GM21515 (cell line): ENCODE data around the gene TRAK1.
"Not testable (repeated sequence)": the region's sequence is repeated elsewhere in the genome, so short reads cannot be mapped to it uniquely, and the experiment has no call there.

Experiments used
- ATAC-seq: cut with Tn5 transposase; IDR thresholded peaks from one replicate; pipeline ENCODE4 v1.9.1; 2021; ENCODE audit not compliant: unreplicated experiment

TRAK1 gene

DNA sequence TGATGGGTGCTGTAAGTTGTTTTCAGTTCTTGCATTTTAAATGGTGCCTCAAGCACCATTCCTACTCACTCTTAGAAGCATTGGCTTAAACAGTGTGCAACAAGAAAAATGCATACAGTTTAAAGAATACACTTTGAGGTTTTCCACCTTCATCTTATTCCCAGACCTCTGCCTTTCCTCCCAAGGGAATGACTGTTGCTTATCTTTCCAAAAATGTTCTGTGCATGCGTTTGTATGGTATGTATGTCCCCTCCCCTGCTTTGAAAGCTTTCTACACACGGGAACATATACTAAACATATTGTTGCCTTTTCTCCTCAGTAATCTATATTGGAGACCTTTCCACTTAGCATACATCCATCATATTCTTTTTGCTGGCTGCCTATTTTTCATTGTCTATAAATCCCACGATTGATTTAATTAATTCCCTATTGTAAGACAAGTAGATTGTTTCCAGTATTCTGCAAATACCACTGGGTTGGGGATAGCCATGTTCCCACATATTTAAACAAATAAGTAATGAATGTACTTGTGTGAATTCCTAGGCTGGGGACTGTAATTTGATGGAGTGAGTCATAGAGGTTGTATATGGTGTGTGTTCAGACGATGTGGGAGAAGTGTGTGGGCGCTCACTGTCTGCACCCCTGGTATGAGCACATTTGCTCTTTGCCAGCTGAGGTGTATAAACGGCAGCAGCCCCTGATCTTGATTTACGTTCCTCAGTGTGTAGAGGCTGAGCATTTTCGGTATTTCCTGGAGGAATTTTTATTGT lies 5.8 kb downstream of the TRAK1 start:
- no peak for ATAC-seq

DNA sequence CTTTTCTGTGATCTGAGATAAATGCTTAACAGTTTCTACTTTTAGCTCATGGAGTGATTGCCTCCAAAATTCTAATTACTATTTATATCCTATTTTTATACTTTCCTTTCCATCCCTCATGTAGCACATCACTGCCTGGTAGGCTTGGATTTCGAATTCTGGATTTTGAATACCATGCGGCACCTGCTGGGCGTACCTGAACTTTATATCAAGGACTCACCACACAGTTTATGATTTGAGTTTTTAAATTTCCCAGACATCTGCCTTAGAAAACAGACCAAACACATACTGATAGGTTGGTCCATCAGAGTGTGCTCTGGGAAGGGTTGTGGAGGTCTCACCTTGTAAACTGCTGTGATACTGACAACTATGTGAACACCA lies 6.4 kb downstream of the TRAK1 start:
- ATAC-seq, result no peak

DNA sequence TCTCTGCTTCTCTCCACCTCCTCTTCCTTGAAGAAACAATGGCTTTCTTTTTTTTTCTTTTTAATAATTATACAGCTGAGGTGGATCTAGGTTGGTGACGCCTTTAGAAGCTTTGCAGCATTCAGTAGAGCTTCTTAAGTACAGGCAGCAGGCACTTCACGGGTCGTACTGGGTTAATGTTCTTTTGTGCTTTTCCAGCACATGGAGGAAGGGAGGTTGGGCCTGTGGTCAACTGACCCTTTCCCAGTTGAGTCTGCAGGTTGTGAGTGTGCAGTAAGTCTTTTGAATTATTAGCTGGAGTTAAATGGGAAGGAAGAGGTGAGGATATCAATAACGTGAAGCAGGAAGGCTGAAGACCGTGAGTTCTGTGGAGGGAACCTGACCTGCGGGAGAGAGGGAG lies 7.0 kb downstream of the TRAK1 start:
- no peak for ATAC-seq

GRCh38 chr3:42099020-42099765 lies 8.0 kb downstream of the TRAK1 start:
- no peak for ATAC-seq

GRCh38 chr3:42101048-42101447 lies 9.9 kb downstream of the TRAK1 start:
- ATAC-seq, result no peak

- ATAC-seq, result no peak
Observed at GRCh38 chr3:42101481-42101880, 10.3 kb downstream of the TRAK1 start.

GRCh38 chr3:42102571-42102970 lies 11.4 kb downstream of the TRAK1 start:
- ATAC-seq, result no peak

DNA sequence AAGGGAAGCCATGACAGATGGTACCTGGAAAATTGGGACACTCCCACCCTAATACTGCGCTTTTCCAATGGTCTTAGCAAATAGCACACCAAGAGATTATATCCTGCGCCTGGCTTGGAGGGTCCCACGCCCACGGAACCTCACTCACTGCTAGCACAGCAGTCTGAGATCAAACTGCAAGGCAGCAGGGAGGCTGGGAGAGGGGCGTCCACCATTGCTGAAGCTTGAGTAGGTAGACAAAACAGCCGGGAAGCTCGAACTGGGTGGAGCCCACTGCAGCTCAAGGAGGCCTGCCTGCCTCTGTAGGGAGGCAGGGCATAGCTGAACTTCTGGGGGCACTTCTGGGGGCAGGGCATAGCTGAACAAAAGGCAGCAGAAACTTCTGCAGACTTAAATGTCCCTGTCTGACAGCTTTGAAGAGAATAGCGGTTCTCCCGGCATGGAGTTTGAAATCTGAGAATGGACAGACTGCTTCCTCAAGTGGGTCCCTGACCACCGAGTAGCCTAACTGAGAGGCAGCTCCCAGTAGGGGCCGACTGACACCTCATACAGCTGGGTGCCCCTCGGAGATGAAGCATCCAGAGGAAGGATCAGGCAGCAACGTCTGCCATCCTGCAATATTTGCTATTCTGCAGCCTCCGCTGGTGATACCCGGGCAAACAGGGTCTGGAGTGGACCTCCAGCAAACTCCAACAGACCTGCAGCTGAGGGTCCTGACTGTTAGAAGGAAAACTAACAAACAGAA lies 12.9 kb downstream of the TRAK1 start:
- ATAC-seq, result not testable (repeated sequence)

DNA sequence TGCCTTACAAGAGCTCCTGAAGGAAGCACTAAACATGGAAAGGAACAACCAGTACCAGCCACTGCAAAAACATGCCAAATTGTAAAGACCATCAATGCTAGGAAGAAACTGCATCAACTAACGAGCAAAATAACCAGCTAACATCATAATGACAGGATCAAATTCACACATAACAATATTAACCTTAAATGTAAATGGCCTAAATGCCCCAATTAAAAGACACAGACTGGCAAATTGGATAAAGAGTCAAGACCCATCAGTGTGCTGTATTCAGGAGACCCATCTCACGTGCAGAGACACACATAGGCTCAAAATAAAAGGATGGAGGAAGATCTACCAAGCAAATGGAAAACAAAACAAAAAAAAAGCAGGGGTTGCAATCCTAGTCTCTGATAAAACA lies 14.8 kb downstream of the TRAK1 start:
- ATAC-seq, result not testable (repeated sequence)

DNA sequence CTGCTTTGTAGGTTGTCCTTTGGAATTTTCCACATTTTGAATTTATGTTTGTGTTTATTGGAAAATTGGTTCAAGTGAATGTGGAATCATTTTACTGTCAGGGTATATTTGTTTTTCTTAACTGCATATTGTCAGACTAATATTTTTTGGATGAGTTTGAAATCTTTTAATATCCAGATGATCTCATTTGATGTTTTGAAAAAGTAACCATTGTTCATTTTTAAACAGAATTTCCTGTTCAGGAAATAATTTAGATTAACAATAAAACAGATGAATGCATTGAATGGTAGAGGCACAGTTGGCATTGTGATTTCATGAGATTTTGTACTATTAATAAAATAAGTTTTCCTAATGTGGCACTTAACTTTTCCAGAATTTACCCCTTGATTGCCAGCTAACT lies 15.5 kb downstream of the TRAK1 start:
- no peak for ATAC-seq

- ATAC-seq, result no peak
Observed at GRCh38 chr3:42110631-42111030, 19.5 kb downstream of the TRAK1 start.

DNA sequence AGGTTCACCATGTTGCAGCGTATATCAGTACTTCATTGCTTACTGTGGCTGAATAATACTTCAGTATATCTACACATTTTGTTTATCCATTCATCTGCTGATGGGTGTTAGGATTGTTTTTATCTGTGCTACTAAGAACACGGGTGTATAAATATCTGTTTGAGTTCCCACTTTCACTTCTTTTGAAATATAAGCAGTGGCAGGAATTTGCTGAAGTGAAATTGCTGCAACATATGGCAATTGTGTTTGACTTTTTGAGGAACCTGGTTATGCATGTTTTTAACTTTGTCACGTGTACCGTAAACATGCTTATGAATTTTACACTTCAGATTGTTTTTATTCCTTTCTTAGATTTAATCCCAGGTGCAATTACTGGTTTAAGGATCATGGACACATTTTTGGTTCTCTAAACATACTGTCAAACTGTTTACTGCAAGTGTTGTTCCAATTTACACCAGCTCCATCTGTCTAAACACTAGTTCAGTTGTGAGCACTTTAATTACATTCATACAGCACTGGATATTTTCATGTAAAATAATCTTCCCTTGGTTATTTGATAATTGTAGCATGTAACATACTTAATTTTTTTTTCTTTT lies 23.1 kb downstream of the TRAK1 start:
- ATAC-seq, result no peak

GRCh38 chr3:42115215-42115614 lies 24.1 kb downstream of the TRAK1 start:
- no peak for ATAC-seq

- ATAC-seq, result no peak
Observed at GRCh38 chr3:42115946-42116345, 24.8 kb downstream of the TRAK1 start.

DNA sequence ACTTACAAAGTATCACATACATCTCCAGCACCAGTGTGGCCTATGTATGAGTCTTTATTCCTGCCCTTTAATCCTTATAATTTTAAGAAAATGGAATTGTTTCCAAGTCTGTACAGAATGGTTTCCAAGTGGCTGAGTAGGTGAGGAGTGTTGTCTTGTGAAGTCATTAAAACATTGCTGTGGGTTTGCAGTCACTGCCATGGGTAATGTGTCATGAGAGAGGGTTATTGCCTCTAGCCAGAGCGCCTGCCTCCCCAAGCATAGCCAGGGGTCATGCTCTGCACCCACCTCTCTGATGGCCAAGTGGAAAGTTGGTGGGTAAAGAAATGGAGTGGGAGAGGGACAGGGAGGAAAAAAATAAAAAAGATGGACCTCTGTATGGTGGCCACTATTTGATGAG lies 25.3 kb downstream of the TRAK1 start:
- no peak for ATAC-seq

DNA sequence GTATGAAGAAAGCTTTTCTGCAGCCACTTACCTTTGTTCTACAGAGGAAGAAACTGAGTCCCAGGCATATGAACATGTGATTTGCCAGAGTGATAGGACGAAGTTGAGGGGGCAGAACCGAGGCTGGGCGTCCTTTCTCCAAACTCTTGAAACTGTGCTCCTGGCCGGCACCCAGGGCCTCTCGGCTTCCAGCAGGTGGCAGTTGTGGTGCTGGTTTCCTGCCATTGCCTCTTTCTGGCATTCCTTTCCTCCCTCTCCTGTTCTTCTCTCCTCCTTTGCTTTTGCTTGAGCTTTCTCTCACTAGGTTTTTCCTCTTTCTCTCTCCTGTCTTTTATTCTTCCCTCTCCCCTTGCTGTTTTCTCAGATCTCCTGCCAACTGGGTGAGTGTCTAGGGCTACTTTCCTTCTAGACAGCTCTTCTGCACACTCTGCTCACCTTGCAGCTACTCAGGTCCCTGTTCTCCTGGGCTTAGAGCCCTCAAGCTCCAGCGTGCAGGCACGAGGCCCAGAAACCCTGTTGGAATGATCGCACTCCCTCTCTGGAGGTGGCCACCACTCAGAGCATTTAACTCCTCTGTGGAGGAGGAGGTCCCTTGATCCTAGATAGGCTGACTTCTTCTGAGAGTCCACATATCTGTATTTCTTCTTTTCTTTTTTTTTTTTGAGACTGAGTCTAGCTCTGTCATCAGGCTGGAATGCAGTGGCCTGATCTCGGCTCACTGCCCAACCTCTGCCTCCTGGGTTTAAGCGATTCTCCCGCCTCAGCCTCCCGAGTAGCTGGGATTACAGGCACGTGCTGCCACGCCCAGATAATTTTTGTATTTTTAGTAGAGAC lies 26.2 kb downstream of the TRAK1 start:
- no peak for ATAC-seq

GRCh38 chr3:42118762-42119361 lies 27.7 kb downstream of the TRAK1 start:
- ATAC-seq, result peak; percentile 59

DNA sequence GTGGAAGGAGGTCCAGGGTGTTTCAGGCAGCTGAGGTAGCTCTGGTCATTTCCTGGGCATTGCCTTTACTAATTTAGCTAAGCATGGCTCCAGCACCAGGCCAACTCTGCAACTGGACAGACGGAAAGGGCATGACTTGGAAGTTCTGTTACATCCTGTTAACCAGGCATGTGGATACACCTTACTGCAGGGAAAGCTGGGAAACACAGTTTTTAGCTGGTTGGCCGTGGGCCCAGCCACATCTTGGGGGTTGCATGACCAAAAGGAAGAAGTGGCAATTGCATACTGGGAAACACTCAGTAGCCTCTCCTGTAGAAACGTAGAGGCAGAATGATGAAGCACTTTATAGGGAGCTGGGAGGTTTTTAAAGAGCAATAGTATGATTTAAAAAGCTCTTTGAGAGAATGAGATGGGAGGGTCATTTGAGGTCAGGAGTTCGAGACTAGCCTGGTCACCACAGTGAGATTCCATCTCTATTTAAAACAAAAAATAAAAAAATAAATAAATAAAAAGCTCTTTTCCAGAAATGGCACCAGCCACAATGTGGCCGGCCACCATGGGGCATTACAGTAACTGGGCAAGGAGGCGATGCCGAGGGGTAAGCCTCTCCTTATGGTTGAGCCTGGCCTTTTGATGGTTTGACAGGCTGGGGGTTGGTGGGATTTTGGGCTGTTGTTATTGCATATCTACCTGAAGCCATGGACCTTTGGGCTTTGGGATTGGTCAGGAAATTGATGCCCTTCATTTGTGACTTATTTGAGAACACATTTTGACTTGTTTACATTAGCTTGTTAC lies 28.6 kb downstream of the TRAK1 start:
- ATAC-seq, result no peak

GRCh38 chr3:42120866-42121265 lies 29.7 kb downstream of the TRAK1 start:
- no peak for ATAC-seq
